NOMO-1 treated with DMSO at 0.1 percent for 48 hours (cell line): ENCODE data around the gene ZNF701.
"Not testable (repeated sequence)": the region's sequence is repeated elsewhere in the genome, so short reads cannot be mapped to it uniquely, and the experiment has no call there.

Source experiments
- DNase-seq: peaks from one replicate; lab custom pipeline; 2025; ENCODE audit not compliant: unreplicated experiment; lab: John Stamatoyannopoulos, UW

Gene ZNF701

DNA sequence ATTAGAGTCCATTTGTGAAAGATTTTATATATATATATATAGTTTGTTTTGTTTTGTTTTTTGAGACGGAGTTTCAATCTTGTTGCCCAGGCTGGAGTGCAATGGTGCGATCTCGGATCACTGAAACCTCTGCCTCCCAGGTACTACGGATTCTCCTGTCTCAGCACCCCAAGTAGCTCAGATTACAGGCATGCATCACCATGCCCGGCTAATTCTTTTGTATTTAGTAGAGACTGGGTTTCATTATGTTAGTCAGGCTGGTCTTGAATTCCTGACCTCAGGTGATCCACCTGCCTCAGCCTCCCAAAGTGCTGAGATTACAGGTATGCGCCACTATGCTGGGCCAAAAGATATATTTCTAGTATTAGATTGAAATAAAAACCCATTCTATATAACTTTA lies 4.0 kb upstream of the ZNF701 start:
- no peak for DNase-seq

DNA sequence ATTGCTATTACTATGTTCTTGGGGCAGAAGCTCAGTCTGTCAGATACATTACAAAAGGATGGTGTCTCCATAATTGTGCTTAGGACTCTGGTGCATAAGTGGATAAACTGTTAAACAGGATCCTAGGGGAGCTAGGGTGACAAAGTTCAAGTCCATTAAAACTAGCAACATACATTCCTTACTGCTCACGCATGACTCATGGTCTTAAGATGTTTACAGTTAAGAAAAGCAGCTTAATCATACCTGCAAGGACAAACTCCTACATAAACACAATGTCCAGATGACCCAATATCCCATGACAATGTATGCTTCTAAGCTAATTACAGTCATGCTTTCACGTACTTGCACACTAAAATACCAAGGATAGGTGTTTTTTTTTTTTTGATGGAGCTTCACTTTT lies 3.5 kb upstream of the ZNF701 start:
- DNase-seq = no peak

DNA sequence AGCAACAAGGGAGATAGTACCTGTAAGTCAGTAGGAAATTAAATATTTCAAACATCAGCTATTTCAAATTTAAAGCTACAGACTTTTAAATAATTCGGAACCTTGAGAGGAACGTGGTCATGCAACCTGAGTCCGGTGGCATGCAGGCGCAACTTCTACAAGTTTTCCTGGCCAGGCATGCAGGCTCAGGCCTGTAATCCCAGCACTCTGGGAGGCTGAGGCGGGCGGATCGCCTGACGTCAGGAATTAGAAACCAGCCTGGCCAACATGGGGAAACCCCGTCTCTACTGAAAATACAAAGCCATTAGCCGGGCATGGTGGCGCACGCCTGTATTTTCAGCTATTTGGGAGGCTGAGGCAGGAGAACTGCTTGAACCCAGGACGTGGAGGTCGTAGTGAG lies 2.2 kb upstream of the ZNF701 start:
- no peak for DNase-seq

DNA sequence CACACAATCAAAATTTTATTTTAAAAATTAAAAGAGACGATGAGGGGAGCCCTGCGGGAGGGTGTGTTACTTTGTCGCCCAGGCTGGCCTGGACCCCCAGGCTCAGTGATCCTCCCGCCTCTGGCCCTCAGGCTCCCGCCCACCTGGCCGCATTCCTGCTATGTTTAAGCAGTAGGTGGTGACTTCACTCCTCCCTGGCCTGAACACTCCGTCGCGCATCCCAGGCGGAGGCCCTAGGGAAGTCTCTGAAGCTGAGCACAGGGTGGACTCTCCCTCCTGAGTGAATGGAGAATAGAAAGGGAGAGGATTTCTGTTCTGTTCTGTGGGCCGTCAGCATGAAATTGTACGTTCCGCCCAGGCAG lies 468 bp upstream of the ZNF701 start:
- not testable (repeated sequence) for DNase-seq

DNA sequence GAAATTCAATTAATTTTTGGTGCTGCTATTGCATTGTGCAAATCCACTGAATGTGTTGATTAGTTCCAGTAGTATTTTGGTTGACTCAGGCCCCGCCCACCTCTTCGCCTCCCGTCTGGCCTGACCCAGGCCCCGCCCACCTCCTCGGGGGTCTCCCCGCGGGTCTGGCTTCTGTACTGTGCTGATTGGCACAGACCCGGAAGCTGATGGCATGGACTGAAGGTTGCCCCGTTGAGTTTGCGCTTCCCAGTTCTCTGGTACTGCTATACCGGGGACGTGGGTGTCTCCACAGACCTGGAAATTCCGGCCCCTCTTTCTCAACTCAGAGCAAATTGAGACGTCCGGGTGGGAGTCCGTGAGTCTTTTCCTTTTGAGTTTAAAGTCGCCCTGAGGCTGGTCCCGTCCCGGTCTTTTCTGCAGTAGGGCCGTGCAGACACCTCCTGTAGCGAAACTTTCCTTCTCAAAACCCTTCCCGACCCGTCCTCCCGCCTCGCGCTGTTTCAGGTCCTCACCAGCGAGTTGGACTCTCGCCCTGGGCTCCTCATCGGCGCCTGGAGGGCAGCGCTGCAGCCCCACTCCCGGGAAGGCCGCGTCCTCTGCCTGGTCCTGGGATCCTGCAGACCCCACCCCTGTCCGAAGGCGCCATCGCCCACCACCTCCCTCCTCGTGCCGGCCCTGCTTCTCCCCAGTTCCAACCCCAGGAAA lies 14.8 kb downstream of the ZNF701 start:
- no peak for DNase-seq

DNA sequence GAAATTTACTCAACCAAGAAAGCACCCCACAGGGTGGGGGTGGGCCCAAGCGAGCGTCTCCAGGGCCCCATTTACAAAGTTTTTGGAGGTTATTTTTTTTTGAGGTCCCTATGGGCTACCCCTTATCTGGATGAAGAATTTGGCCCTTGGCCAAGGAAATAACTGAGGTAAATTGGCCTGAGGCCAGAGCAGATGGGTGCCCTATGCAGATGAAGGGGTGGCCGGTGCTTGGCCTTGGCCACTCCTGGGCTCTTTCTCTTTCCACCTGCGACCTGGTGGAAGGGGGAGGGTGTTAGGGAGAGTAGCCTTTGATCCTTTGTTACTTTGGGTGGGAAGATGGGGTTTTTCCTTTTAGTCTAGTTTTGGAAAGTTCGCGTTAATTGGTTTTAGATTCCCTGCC lies 15.5 kb downstream of the ZNF701 start:
- no peak for DNase-seq

DNA sequence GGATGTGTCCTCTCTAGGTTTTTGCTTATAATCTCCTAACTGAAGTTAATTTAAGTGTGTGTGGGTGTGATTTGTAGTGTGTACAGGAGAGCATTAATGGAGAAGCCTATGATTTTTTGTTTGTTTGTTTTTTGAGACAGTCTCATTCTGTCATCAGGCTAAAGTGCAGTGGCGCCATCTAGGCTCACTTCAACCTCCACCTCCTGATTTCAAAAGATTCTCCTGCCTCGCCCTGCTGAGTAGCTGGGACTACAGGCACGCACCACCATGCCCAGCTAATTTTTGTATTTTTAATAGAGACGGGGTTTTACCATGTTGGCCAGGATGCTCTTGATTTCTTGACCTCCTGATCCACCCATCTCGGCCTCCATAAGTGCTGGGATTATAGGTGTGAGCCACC lies 20.6 kb downstream of the ZNF701 start:
- no peak for DNase-seq

DNA sequence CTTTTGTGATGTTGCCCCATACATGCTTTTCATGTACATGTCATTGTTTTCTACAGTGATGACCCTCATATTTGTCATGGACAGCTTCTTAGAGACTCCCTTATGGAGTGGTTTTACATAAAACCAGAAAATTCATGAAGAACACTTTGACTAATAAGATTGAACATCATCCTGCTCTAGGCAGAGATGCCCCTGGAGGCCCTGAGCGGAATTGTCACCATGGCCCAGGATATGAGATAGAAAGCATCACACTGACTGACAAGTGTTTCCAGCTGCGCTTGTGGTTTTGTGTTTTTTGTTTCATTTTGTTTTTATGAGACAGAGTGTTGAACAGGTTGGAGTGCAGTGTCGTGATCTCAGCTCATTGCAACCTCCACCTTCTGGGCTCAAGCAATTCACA lies 22.2 kb downstream of the ZNF701 start:
- DNase-seq = no peak

DNA sequence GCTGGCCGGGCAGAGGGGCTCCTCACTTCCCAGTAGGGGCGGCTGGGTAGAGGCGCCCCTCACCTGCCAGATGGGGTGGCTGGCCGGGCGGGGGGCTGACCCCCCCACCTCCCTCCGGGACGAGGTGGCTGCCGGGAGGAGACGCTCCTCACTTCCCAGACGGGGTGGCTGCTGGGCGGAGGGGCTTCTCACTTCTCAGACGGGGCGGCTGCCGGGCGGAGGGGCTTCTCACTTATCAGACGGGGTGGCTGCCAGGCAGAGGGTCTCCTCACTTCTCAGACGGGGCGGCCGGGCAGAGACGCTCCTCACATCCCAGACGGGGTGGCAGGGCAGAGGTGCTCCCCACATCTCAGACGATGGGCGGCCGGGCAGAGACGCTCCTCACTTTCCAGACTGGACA lies 23.4 kb downstream of the ZNF701 start:
- not testable (repeated sequence) for DNase-seq

DNA sequence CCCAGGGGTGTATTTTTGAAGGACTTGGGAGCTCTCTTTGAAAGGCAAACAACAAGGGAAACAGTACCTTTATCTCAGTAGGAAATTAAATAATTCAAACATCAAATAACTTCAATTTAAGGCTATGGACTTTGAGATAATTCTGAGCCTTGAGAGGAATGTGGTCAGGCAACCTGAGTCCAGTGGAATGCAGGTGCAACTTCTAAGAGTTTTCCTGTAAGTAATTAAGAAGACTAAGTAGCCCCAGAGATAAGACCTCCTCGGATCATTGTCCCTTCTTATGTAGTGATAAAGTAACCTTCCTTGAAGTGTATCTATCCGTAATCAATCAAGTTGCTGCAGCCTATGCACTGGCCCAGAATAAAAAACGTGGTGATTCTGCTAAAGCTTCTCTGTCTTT lies 29.2 kb downstream of the ZNF701 start:
- DNase-seq = no peak

DNA sequence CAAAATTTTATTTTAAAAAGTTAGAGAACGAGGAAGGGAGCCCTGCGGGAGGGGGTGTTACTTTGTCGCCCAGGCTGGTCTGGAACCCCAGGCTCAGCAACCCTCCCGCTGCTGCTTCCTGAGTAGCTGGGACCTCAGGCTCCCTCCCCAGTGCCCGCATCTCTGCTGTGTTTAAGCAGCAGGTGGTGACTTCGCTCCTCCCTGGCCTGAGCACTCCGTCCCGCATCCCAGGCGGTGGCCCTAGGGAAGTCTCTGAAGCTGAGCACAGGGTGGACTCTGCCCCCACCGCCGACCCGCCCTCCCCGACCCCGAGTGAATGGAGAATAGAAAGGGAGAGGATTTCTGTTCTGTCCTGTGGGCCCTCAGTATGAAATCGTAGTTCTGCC lies 30.5 kb downstream of the ZNF701 start:
- no peak for DNase-seq

DNA sequence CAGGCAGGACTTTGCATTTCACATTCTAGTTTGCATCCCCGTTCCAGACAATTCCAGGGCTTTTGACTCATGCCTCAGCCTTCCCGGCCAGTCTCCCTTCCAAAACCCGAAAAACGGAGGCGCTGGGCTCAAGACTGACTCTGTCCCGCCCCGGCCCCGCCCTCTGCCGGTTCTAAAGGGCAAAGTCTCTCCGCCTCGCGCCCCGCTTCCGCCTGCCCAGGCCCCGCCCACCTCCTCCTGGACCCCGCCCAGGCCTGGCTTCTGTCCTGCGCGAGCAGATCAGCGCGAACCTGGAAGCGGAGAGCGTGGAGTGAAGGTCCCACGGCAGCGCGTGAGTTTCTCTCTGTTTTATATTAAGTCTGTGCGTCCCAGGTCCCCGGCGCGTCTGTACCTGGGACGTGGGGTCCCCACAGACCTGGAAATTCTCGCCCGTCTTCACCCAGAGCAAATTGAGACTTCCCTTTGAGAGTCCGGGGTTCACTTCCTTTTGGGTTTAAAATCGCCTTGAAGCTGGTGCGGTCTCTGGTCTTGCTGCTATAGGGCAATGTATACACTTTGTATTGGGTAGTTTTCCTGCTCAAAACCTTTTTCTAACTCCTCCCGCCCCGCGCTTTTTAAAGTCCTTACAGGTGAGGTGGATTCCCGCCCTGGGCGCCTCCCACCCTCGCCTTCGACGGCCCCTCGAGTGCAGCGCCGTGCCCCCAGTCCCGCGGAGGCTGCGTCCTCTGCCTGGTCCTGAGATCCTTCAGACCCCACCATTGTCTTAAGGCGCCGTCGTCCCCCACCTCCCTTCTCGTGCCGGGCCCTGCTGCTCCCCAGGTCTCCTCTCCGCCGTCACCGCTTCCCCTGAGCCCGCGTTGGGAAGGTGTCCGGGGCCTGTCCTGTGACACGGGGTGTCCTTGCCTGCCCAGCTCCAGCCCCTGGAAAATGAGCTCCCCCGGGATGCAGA lies 31.2 kb downstream of the ZNF701 start:
- DNase-seq = peak; percentile 86

DNA sequence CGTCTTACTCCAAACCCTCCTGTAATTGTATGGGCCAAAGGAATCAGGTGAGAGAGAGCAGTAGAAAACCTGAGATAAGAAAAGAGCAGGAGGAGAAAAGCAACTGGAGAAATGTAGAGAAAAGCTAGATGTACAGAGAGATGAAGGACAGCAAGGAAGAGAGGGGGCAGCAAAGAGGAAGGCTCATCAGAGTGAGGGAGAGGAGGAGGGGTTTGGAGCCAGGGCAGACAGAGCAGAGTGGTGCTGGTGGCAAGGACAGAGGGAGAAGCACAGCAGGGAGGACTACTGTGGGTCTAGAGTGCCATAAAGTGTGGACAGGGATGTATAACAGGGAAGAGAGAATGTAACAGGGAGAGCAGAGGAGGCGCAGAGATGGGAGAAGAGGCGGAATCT lies 31.9 kb downstream of the ZNF701 start:
- peak; percentile 38 for DNase-seq

DNA sequence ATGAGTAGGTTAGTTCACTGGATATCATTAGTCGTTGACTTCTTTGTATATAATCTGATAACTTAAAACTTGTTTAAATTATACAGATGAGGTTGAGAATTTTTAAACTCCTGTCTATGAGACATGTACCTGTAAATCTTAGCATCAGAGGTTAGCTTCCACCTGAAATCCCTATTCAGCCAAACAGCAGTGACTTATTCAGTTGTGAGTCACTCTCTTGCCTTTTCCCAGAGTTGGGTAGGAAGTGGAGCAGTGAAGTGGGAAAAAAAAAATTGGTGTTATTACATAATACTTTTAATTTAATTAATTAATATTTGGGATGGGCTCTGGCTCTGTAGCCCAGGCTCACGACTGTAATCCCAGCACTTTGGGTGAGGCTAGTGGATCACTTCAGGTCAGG lies 32.9 kb downstream of the ZNF701 start:
- no peak for DNase-seq

DNA sequence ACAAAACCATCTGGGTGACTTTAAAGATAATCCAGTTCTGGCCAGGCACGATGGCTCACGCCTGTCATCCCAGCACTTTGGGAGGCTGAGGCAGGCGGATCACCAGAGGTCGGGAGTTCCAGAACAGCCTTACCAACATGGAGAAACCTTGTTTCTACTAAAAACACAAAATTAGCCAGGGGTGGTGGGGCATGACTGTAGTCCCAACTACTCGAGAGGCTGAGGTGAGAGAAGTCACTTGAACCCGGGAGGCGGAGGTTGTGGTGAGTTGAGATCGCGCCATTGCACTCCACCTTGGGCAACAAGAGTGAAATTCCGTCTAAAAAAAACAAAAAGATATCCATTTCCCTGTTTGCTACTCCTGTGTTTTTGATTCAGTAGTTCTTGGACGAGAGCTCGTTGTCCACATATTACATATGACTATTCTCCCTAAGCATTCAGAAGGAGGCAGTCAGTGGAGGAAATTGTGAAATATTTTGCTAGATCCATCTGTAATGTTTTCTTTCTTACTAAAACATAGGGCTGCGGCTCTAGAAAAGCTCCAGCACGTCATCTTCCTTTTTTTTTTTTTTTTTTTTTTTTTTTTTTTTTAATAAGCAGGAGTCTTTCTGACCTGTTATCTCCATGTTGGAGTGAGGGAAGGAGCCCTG lies 33.6 kb downstream of the ZNF701 start:
- DNase-seq = no peak

DNA sequence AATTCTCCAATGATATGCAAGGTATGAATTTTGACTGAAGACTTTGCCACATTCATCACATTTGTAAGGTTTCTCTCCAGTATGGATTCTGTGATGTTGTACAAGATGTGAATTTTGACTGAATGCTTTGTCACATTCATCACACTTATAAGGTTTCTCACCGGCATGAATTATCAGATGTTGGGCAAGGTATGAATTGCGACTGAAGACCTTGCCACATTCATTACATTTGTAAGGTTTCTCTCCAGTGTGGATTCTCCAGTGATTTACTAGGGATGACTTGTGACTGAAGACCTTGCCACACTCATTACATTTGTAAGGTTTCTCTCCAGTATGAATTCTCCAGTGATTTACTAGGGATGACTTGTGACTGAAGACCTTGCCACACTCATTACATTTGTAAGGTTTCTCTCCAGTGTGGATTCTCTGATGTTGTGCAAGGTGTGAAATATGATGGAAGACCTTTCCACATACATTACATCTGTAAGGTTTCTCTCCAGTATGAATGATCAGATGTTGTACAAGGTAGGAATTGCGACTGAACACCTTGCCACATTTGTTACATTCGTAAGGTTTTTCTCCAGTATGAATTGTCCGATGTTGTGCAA lies 43.3 kb downstream of the ZNF701 start:
- no peak for DNase-seq

DNA sequence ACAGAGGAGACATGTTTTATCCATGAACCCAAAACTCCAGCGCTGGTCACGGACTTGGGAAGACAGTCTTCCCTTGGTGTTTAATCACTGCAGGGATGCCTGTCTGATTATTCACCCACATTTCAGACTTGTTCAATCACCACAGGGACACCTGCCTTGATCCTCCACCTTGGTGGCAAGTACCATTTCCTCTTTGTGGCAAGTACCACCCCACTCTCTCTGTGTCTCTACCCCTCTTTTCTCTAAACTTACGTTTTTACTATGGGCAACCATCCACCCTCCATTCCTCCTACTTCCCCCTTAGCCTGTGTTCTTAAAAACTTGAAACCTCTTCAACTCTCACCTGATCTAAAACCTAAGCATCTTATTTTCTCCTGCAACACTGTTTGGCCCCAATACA lies 51.3 kb downstream of the ZNF701 start:
- DNase-seq = no peak

DNA sequence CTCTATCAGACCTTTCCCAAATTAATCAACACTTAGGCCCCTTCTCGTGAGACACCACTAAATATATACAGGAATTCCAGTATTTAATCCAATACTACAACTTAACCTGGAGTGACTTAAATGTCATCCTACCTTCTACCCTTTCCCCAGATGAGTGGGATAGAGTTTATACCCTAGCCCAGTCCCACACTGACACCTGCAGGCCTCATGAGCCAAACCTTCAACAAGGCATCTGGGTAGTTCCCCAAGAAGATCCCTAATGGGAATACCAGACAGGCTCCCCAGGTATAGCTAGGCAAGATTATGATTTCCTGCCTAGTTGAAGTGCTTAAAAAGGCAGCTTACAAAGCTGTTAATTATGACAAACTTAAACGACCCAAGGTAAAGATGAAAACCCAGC lies 52.2 kb downstream of the ZNF701 start:
- no peak for DNase-seq

DNA sequence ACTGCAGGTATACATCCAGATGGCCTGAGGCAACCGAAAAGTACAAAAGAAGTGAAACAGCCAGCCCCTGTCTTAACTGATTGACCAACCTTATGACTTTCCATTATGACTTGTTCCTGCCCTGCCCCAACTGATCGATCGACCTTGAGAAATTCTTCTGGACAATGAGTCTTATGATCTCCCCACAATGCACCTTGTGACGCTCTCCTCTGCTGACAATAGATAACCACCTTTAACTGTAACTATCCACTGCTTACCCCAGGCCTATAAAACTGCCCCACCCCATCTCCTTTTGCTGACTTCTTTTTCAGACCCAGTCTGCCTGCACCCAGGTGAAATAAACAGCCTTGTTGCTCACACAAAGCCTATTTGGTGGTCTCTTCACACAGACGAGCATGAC lies 56.8 kb downstream of the ZNF701 start:
- DNase-seq = no peak

DNA sequence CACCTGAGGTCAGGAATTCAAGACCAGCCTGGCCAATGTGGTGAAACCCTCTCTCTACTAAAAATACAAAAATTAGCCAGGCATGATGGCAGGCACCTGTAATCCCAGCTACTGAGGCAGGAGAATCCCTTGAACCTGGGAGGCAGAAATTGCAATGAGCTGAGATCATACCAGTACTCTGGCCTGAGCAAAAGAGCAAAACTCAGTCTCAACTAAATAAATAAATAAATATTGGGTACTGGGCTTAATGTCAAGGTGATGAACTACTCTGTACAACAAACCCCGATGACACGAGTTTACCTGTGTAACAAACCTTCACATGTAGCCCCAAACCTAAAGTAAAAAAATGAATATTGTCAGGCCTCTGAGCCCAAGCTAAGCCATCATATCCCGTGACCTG lies 57.4 kb downstream of the ZNF701 start:
- DNase-seq = not testable (repeated sequence)

DNA sequence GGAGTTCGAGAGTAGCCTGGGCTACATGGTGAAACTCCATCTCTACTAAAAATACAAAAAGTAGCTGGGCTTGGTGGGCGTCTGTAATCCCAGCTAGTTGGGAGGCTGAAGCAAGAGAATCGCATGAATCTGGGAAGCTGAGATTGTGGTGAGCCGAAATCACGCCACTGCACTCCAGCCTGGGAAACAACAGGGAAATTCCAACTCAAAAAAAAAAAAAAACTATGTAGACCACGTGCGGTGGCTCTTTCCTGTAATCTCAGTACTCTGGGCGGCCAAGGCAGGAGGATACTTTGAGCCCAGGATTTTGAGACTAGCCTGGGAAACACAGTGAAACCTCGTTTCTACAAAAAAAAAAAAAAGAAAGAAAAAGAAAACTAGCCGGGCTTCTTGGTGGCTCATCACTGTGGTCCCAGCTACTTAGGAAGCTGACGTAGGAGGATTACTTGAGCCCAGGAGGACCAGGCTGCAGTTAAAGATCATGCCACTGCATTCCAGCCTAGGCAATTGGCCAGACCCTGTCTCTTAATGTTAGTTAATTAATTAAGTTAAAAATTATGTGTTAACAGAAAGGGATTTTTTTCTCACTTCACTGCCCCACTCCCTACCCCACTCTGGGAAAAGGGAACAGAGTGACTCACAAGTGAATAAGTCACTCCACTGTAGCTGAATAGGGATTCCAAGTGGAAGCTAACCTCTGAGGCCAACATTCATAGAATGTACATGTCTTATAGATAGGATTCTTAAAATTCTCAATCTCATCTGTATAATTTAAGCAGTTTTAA lies 65.9 kb downstream of the ZNF701 start:
- no peak for DNase-seq
